ENCODE measurements around the gene RPN2. TPM values are rescaled to one million over a fixed set of nuclear protein-coding genes. Genes with fewer than 3 reads are reported as not detected.
"Not testable (repeated sequence)": the region's sequence is repeated elsewhere in the genome, so short reads cannot be mapped to it uniquely, and the experiment has no call there.

The RPN2 gene
- total RNA-seq, 1 donor from 2014 or later, result 168 TPM

DNA sequence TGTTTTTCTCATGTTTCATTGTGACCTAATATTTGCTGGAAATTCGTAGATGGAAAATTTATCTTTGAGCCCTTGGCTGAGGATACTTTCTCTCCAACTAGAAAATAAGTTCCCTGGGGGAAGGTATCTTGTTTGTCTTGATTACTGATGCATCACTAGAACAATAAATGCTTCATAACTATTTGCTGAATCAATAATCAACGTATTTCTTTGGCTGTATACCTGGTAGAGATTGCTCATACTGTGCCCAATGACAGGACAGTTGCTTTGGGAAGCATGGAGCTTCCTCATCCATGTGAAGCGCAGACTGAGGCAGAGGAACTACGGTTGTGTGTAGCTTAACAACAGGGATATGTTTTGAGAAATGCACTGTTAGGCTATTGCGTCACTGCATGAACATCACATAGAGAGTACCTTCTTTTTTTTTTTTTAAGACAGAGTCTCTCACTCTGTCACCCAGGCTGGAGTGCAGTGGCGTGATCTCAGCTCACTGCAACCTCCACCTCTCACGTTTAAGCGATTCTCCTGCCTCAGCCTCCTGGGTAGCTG is 34.2 kb upstream of the RPN2 start:
- H3K4me1 Mint-ChIP-seq (ENCODE audit: unreplicated experiment), result peaks cover 5% of the 10 kb centered on the region
- no peaks in the 10 kb centered on the region for H3K36me3 Mint-ChIP-seq (ENCODE audit: unreplicated experiment)
- H3K27me3 Mint-ChIP-seq (ENCODE audit: unreplicated experiment), result no peaks in the 10 kb centered on the region
- no peaks in the 10 kb centered on the region for H3K9me3 Mint-ChIP-seq (ENCODE audit: unreplicated experiment)
- H3K27ac Mint-ChIP-seq (ENCODE audit: unreplicated experiment), result no peak overlapping the region
- no peak for DNase-seq (ENCODE audit: extremely low spot score, unreplicated experiment)
- TF ChIP-seq, protein P1, sequence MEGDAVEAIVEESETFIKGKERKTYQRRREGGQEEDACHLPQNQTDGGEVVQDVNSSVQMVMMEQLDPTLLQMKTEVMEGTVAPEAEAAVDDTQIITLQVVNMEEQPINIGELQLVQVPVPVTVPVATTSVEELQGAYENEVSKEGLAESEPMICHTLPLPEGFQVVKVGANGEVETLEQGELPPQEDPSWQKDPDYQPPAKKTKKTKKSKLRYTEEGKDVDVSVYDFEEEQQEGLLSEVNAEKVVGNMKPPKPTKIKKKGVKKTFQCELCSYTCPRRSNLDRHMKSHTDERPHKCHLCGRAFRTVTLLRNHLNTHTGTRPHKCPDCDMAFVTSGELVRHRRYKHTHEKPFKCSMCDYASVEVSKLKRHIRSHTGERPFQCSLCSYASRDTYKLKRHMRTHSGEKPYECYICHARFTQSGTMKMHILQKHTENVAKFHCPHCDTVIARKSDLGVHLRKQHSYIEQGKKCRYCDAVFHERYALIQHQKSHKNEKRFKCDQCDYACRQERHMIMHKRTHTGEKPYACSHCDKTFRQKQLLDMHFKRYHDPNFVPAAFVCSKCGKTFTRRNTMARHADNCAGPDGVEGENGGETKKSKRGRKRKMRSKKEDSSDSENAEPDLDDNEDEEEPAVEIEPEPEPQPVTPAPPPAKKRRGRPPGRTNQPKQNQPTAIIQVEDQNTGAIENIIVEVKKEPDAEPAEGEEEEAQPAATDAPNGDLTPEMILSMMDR (IDR thresholded peaks at IDR 0.05), result no peak
- no peak overlapping the region for H3K4me3 Mint-ChIP-seq (ENCODE audit: unreplicated experiment)

DNA sequence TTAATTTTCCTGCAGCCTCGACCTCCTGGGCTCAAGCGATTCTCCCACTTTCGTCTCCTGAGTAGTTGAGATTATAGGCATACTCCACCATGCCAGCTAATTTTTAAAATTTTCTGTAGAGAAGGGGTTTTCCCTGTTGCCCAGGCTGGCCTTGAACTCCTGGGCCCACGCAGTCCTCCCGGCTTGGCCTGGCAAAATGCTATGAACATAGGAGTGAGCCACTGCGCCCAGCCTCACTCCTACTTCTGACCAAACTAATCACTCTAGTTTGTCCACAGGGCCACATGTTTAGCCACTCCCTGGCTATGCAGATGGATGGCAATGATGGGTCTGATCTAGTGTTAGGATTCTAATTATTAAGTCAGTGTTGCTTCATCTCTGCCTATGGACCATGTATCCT is 31.9 kb upstream of the RPN2 start:
- TF ChIP-seq, protein P1 (IDR thresholded peaks at IDR 0.05), result no peak
- Mint-ChIP-seq H3K4me3 (ENCODE audit: unreplicated experiment) (no peak overlapping the region), H3K9me3 (ENCODE audit: unreplicated experiment) (no peaks in the 10 kb centered on the region), H3K36me3 (ENCODE audit: unreplicated experiment) (no peaks in the 10 kb centered on the region), H3K27ac (ENCODE audit: unreplicated experiment) (no peak overlapping the region), H3K4me1 (ENCODE audit: unreplicated experiment) (peaks cover 5% of the 10 kb centered on the region), H3K27me3 (ENCODE audit: unreplicated experiment) (no peaks in the 10 kb centered on the region)
- no peak for DNase-seq (ENCODE audit: extremely low spot score, unreplicated experiment)

DNA sequence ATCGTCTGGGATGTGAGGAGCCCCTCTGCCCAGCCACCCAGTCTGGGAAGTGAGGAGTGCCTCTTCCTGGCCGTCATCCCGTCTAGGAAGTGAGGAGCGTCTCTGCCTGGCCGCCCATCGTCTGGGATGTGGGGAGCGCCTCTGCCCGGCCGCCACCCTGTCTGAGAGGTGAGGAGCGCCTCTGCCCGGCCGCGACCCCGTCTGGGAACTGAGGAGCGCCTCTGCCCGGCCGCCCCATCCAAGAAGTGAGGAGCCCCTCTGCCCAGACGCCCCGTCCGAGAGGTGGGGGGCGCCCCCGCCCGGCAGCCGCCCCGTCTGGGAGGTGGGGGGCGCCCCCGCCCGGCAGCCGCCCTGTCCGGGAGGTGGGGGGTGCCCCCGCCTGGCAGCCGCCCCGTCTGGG is 28.3 kb upstream of the RPN2 start:
- not testable (repeated sequence) for DNase-seq (ENCODE audit: extremely low spot score, unreplicated experiment); H3K4me3 Mint-ChIP-seq (ENCODE audit: unreplicated experiment); H3K36me3 Mint-ChIP-seq (ENCODE audit: unreplicated experiment); H3K4me1 Mint-ChIP-seq (ENCODE audit: unreplicated experiment); H3K9me3 Mint-ChIP-seq (ENCODE audit: unreplicated experiment); H3K27me3 Mint-ChIP-seq (ENCODE audit: unreplicated experiment); H3K27ac Mint-ChIP-seq (ENCODE audit: unreplicated experiment)

DNA sequence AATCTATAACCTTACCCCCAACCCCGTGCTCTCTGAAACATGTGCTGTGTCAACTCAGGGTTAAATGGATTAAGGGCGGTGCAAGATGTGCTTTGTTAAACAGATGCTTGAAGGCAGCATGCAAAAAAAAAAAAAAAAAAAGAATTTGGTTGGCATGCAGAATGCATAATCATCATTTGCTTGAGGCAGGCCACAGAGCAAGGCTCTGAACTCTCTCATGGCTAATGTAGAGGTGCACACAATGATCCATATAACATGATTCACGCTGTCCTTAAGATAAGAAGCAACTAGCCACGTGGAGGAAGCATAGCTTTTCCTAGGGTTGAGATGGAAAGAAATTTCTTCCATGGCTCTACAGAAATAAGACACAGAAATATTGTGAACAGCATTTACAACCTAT is 27.6 kb upstream of the RPN2 start:
- H3K4me3 Mint-ChIP-seq (ENCODE audit: unreplicated experiment), result no peak overlapping the region
- H3K27me3 Mint-ChIP-seq (ENCODE audit: unreplicated experiment), result no peaks in the 10 kb centered on the region
- no peaks in the 10 kb centered on the region for H3K9me3 Mint-ChIP-seq (ENCODE audit: unreplicated experiment)
- no peak overlapping the region for H3K27ac Mint-ChIP-seq (ENCODE audit: unreplicated experiment)
- no peaks in the 10 kb centered on the region for H3K36me3 Mint-ChIP-seq (ENCODE audit: unreplicated experiment)
- DNase-seq (ENCODE audit: extremely low spot score, unreplicated experiment), result no peak
- TF ChIP-seq, protein P1 (IDR thresholded peaks at IDR 0.05), result no peak
- no peaks in the 10 kb centered on the region for H3K4me1 Mint-ChIP-seq (ENCODE audit: unreplicated experiment)

DNA sequence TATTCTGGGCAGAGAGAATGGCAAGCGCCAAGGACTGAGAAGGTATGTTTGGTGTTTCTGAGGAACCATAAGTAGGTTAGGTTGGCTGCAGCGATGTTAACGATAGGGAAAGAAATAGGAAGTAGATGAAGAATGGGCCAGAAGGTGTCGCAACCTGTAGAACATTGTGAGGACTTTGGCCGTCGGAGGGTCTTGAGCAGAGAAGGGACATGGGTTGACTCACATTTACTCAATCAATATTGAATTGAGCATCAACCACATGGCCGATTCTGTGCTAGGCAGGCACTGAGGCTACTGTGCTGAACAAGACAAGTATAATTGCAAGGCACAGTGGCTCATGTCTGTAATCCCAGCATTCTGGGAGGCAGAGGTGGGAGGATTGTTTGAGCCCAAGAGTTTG is 26.8 kb upstream of the RPN2 start:
- no peak overlapping the region for H3K4me3 Mint-ChIP-seq (ENCODE audit: unreplicated experiment)
- no peaks in the 10 kb centered on the region for H3K4me1 Mint-ChIP-seq (ENCODE audit: unreplicated experiment)
- no peak for DNase-seq (ENCODE audit: extremely low spot score, unreplicated experiment)
- H3K36me3 Mint-ChIP-seq (ENCODE audit: unreplicated experiment), result no peaks in the 10 kb centered on the region
- H3K27ac Mint-ChIP-seq (ENCODE audit: unreplicated experiment), result no peak overlapping the region
- no peaks in the 10 kb centered on the region for H3K27me3 Mint-ChIP-seq (ENCODE audit: unreplicated experiment)
- TF ChIP-seq, protein P1 (IDR thresholded peaks at IDR 0.05), result no peak
- H3K9me3 Mint-ChIP-seq (ENCODE audit: unreplicated experiment), result no peaks in the 10 kb centered on the region
